Activated naive CD4-positive, alpha-beta T cell treated with anti-CD3 and anti-CD28 coated beads for 36 hours (primary cell): ENCODE results near the gene UPK2. TPM values are rescaled to one million over a fixed set of nuclear protein-coding genes. Genes with fewer than 3 reads are reported as not detected.

Experiments used
- CTCF ChIA-PET: fragments of 350-600 bp; sonication (Branson Sonifier 250); formaldehyde crosslinking; loops from one replicate; lab custom pipeline; 2021; ENCODE audit warnings: antibody characterized with exemption; lab: Charles Lee
- DNase-seq: peaks from one replicate; pipeline ENCODE4 v3.0.0-alpha.2; 2020
- H3K27ac Mint-ChIP-seq: one replicate; pipeline ENCODE4 v1.8.0; 2021; ENCODE audit warnings: mild to moderate bottlenecking, mixed read lengths
- H3K27me3 Mint-ChIP-seq: one replicate; pipeline ENCODE4 v1.8.0; 2021; ENCODE audit warnings: low read depth, mixed read lengths
- H3K36me3 Mint-ChIP-seq: one replicate; pipeline ENCODE4 v1.8.0; 2021; ENCODE audit warnings: low read depth, mixed read lengths
- H3K4me1 Mint-ChIP-seq: one replicate; pipeline ENCODE4 v1.8.0; 2021; ENCODE audit warnings: low read depth, mixed read lengths
- H3K4me3 Mint-ChIP-seq: one replicate; pipeline ENCODE4 v1.8.0; 2021; ENCODE audit warnings: mild to moderate bottlenecking, moderate library complexity, mixed read lengths
- H3K9me3 Mint-ChIP-seq: one replicate; pipeline ENCODE4 v1.8.0; 2021; ENCODE audit warnings: mixed read lengths
- intact Hi-C: fragments of 100-400 bp; cut with micrococcal nuclease; formaldehyde crosslinking; loops from one replicate; pipeline ENCODE4 v1.15.1; 2023
- total RNA-seq, 2 experiments: library from RNA; stranded (reverse); gene quantifications; one replicate each; pipeline ENCODE4 v1.2.3, GENCODE V29; 2021

UPK2 gene
- total RNA-seq, 2 experiments from 2014 or later, result 0.25 to 0.45 TPM

- peak; percentile 73 for DNase-seq
- H3K4me1 Mint-ChIP-seq, result peaks cover 84% of the 10 kb centered on the region
- no peaks in the 10 kb centered on the region for H3K9me3 Mint-ChIP-seq
- intact Hi-C loops, result loop anchor here (1.0 to 5.0 kb wide), 4 partner anchors 11 to 184 kb away; a partner anchor contains a TSS
- CTCF ChIA-PET, result interaction anchor here (0.6 to 3.4 kb wide), 5 partner anchors 18 to 223 kb away, joined by 3 to 14 read pairs (median 3); partner anchors contain the start of gene DDX6
- peaks cover 13% of the 10 kb centered on the region for H3K36me3 Mint-ChIP-seq
- no peaks in the 10 kb centered on the region for H3K27me3 Mint-ChIP-seq
- H3K4me3 Mint-ChIP-seq, result peak overlapping the region; percentile 82
- peak overlapping the region; percentile 99 for H3K27ac Mint-ChIP-seq
Observed at GRCh38 chr11:118912742-118913410, 43.2 kb upstream of the UPK2 start.

DNA sequence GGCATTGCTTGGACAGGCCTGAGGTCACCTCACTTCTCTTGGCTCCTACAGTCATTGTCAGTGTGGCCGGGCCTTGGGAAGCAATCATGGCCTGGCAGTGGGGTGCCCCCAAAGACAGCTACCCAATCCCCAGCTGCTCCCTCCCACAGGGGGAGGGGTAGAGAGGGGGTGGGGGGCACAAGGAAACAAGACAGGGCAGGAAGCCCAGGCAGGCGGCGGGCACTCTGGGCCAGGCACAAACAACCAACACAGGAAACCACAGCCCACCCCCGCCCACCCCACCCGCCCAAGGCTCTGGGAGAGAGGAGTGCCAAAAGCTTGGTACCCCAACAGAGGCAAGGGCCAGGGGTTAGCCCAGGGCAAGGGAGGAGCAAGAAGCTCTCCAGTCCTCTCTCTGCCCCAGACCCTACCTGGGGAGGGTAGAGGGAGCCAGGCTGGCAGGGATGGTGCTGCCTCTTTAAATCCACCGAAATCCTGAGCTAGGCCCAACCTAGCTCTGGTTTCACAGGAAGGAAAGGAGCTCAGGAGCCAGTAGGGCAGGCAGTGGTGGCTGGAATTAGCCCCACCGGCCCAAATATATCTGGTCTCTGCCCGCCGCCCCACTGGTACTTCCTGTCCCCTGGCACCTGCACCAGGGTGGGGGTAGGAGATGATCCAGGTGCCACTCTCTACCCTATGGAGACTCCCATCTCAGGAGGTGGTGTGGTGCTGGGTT, 42.5 kb upstream of the UPK2 start:
- Mint-ChIP-seq H3K4me3 (peak overlapping the region; percentile 82), H3K27ac (peak overlapping the region; percentile 99), H3K4me1 (peaks cover 82% of the 10 kb centered on the region), H3K9me3 (no peaks in the 10 kb centered on the region), H3K36me3 (peaks cover 13% of the 10 kb centered on the region), H3K27me3 (no peaks in the 10 kb centered on the region)
- peak; percentile 51 for DNase-seq
- CTCF ChIA-PET, result interaction anchor here (1.0 to 3.4 kb wide), 4 partner anchors 9 to 224 kb away, joined by 3 to 14 read pairs (median 5); partner anchors contain the start of gene DDX6
- intact Hi-C loops, result loop anchor here (1.0 to 5.0 kb wide), 4 partner anchors 37 to 184 kb away; a partner anchor contains a TSS

DNA sequence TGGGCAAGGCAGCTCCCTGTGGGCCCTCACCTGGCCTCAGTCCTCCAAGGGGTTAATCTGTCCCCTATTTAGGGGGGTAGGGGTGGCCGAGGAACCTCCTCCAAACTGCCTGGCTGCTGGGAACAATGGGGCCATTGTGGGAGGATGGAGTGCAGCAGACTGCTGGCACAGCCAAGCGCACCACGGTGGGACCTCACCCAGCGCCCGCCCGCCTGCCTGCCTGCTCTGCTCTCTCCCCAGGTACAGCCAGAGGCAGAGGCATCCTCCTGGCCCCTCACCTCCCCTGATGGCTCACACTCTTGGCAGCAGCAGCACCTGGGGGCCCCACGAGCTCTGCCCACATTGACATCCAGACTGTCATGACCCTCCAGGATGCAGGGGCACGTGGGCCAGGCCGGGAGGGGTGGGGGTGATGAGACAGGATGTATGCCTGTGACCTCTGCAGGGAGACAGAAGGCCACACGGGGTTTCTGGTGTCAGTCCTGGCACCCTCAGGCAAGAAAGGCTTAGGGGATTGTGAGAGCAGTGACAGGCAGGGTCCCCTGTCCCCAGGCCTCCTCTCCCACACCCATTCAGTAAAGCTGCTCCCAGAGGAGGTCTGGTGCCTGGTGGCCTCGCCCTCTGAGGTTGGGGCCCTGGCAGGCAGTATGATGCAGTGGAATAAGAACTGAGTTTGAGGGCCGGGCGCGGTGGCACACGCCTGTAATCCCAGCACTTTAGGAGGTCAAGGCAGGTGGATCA, 41.8 kb upstream of the UPK2 start:
- peaks cover 80% of the 10 kb centered on the region for H3K4me1 Mint-ChIP-seq
- no peaks in the 10 kb centered on the region for H3K9me3 Mint-ChIP-seq
- intact Hi-C loops, result loop anchor here (1.0 to 5.0 kb wide), 2 partner anchors 124 to 183 kb away; a partner anchor contains a TSS

DNA sequence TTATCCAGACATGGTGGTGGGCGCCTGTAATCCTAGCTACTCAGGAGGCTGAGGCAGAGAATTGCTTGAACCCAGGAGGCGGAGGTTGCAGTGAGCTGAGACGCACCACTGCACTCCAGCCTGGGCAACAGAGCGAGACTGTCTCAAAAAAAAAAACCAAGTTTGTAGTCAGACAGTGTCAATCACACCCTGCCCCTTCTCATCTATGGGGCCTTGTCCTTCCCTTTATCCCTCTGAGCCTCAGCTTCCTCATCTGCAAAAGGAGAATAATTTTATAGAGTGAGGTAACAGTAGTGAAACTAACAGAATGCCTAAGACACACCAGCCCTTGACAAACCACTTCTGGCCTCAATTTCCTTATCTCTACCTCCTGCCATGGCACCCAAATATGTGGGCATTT, 41.1 kb upstream of the UPK2 start:
- peaks cover 15% of the 10 kb centered on the region for H3K36me3 Mint-ChIP-seq
- intact Hi-C loops, result loop anchor here (1.0 to 5.0 kb wide), 2 partner anchors 125 to 182 kb away; a partner anchor contains a TSS
- H3K27me3 Mint-ChIP-seq, result no peaks in the 10 kb centered on the region
- H3K4me3 Mint-ChIP-seq, result peak overlapping the region; percentile 68
- CTCF ChIA-PET, result interaction anchor here (1.0 to 3.4 kb wide), 2 partner anchors 20 to 225 kb away, joined by 3 to 14 read pairs; no protein-coding TSS in a partner anchor
- no peaks in the 10 kb centered on the region for H3K9me3 Mint-ChIP-seq
- H3K27ac Mint-ChIP-seq, result peak overlapping the region; percentile 99
- H3K4me1 Mint-ChIP-seq, result peaks cover 83% of the 10 kb centered on the region
- no peak for DNase-seq

More for the DNA sequence above, 41.8 kb upstream of the UPK2 start:
- Mint-ChIP-seq H3K27me3 (no peaks in the 10 kb centered on the region), H3K27ac (peak overlapping the region; percentile 99), H3K36me3 (peaks cover 15% of the 10 kb centered on the region), H3K4me3 (peak overlapping the region; percentile 68)
- CTCF ChIA-PET, result interaction anchor here (1.0 to 3.4 kb wide), 2 partner anchors 9 to 224 kb away, joined by 3 to 14 read pairs; no protein-coding TSS in a partner anchor
- DNase-seq, result peak; percentile 93

DNA sequence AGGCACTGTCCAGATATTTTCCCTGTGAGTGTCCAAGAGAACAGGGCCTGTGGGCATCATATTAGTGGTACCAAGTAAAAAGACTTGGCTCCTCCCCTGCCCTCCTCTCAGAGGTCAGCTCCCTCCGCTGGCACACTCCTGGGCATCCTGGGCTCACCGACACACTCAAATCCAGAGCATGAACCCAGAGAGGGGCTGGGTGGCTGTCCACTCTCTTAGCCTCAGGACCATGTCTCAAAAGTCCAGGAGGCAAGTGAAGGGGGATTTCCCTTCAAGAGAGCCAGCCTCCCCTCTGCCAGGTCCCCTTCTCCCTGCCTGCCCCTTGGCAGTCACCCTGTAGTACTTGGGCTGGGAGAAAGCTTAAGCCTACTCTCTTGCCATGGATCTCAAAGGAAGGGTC, 40.7 kb upstream of the UPK2 start:
- CTCF ChIA-PET, result interaction anchor here (1.0 kb wide), 1 partner anchor 20 kb away, joined by 3 read pairs; no protein-coding TSS in a partner anchor
- Mint-ChIP-seq H3K4me3 (no peak overlapping the region), H3K4me1 (peaks cover 87% of the 10 kb centered on the region), H3K9me3 (no peaks in the 10 kb centered on the region), H3K27ac (peak overlapping the region; percentile 99), H3K27me3 (no peaks in the 10 kb centered on the region), H3K36me3 (peaks cover 15% of the 10 kb centered on the region)
- DNase-seq, result no peak
- intact Hi-C loops, result no loop called here

GRCh38 chr11:118915941-118916841, 39.9 kb upstream of the UPK2 start:
- peaks cover 16% of the 10 kb centered on the region for H3K36me3 Mint-ChIP-seq
- intact Hi-C loops, result no loop called here

DNA sequence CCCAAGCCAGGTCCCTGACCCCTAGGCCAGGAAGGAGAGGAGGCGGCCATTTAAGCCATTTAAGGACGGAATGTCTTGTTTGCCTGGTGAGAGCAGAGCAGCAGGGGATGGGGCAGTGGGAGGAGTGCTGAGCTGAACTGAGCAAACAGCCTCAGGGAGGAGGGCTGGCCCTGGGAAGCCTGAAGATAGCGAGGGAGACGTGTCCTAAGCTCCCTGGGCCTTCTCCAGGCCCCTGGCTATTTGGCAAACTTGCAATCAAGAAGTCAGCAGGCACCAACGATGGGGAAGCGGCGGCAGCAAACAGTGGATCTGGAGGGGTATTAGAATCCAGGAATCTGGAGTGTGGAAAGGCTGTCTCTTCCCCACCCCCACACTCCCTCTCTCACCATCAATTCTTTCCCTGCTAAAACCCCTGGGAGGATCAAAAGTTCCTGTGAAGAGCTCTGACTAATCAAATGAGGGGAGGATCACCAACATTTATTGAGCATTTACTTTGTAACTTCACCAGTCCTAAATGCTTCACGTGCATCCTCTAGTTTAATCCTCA, 39.2 kb upstream of the UPK2 start:
- Mint-ChIP-seq H3K4me3 (peak overlapping the region; percentile 87), H3K27me3 (no peaks in the 10 kb centered on the region), H3K27ac (peak overlapping the region; percentile 99), H3K4me1 (peaks cover 89% of the 10 kb centered on the region), H3K36me3 (peaks cover 18% of the 10 kb centered on the region), H3K9me3 (no peaks in the 10 kb centered on the region)
- intact Hi-C loops, result no loop called here
- DNase-seq, result peak; percentile 17
- CTCF ChIA-PET, result interaction anchor here (0.9 to 1.5 kb wide), 2 partner anchors 17 to 227 kb away, joined by 3 to 4 read pairs; no protein-coding TSS in a partner anchor

More at GRCh38 chr11:118915941-118916841, 39.9 kb upstream of the UPK2 start:
- Mint-ChIP-seq H3K4me1 (peaks cover 90% of the 10 kb centered on the region), H3K4me3 (peak overlapping the region; percentile 87), H3K27ac (peak overlapping the region; percentile 99), H3K9me3 (no peaks in the 10 kb centered on the region), H3K27me3 (no peaks in the 10 kb centered on the region)
- CTCF ChIA-PET, result interaction anchor here (0.9 to 1.5 kb wide), 2 partner anchors 18 to 226 kb away, joined by 3 to 4 read pairs; no protein-coding TSS in a partner anchor
- no peak for DNase-seq

GRCh38 chr11:118917481-118918127, 38.5 kb upstream of the UPK2 start:
- intact Hi-C loops, result no loop called here
- Mint-ChIP-seq H3K9me3 (no peaks in the 10 kb centered on the region), H3K4me1 (peaks cover 82% of the 10 kb centered on the region), H3K36me3 (peaks cover 18% of the 10 kb centered on the region), H3K4me3 (peak overlapping the region; percentile 87), H3K27ac (peak overlapping the region; percentile 99), H3K27me3 (no peaks in the 10 kb centered on the region)
- CTCF ChIA-PET, result interaction anchor here (1.5 kb wide), 1 partner anchor 227 kb away, joined by 4 read pairs; no protein-coding TSS in a partner anchor
- DNase-seq, result peak; percentile 88

DNA sequence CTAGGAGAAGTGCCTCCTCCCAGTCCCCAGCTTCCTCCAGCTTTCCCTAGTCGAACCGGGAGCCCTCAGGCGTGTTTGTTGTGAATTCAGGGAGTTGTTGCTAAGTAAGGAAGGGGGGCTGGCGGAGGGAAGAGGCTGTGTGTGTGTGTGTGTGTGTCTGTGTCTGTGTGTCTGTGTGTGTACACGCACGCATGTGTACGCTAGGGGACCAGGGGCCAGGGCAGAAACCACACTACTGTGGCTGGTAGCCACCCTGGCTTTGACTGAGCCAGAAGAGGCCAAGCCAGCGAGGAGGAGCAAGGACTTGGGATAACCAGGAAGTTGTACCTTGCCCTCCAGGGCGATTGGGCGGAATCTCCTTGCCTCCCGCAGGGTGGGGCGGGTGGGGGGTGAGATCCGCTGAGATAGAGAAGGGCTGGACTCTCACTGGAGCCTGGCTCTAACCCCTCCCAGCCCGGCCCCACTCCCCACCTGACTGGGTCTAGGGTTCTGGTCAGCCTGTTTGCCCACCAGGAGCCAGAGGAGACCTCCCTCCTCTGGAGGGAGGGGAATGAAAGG, 37.9 kb upstream of the UPK2 start:
- Mint-ChIP-seq H3K36me3 (peaks cover 18% of the 10 kb centered on the region), H3K4me1 (peaks cover 80% of the 10 kb centered on the region), H3K9me3 (no peaks in the 10 kb centered on the region), H3K4me3 (peak overlapping the region; percentile 87), H3K27me3 (no peaks in the 10 kb centered on the region), H3K27ac (peak overlapping the region; percentile 99)
- intact Hi-C loops, result no loop called here
- DNase-seq, result peak; percentile 69
- CTCF ChIA-PET, result interaction anchor here (0.6 to 0.9 kb wide), 2 partner anchors 21 to 30 kb away, joined by 3 read pairs; no protein-coding TSS in a partner anchor

DNA sequence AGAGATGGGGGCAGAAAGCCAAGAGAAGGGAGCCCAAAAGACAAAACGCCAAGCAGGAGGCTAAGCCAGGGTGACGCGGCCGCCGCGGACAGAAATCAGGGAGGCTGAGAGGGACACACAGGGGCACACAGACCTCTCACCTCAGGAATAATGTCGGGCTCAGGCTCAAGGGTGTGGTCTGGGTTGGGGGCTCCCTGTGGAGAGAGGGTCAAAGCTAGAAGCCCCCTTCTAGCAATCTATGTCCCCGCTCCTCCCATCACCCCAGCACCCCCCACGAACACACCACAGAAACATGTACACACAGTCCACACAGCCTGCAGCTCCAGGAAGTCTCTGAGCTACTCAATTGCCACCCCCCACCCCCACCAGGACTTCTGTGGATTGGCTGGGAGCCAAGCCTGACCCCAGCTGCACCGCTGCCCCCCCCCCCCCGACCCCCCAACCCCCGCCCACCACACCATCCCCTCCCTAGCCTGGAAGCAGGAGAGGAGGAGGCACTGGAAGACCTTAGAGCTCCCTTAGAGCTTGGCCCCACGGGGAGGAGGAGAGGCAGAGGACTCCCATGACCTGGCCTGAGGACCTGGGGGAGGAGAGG, 37.3 kb upstream of the UPK2 start:
- Mint-ChIP-seq H3K4me3 (peak overlapping the region; percentile 87), H3K4me1 (peaks cover 78% of the 10 kb centered on the region), H3K27me3 (no peaks in the 10 kb centered on the region), H3K9me3 (no peaks in the 10 kb centered on the region), H3K36me3 (peaks cover 18% of the 10 kb centered on the region), H3K27ac (peak overlapping the region; percentile 99)
- intact Hi-C loops, result no loop called here
- CTCF ChIA-PET, result interaction anchor here (0.6 to 0.9 kb wide), 2 partner anchors 22 to 30 kb away, joined by 3 read pairs; no protein-coding TSS in a partner anchor
- DNase-seq, result peak; percentile 59
